Skeletal muscle cell (primary cell): ENCODE measurements around the gene C2CD3.
"Not testable (repeated sequence)": the region's sequence is repeated elsewhere in the genome, so short reads cannot be mapped to it uniquely, and the experiment has no call there.

Experiments
- DNase-seq: peaks from one replicate; pipeline ENCODE4 v3.0.0-alpha.2; 2010; ENCODE audit warnings: low read depth
- H3K4me3 ChIP-seq: 2 replicates; pipeline ENCODE4 v1.5.1; 2011; ENCODE audit warnings: low read depth, mild to moderate bottlenecking, control low read depth, low read length, moderate library complexity

The C2CD3 gene

GRCh38 chr11:73997120-73997770, 173.6 kb downstream of the C2CD3 start:
- no peak overlapping the region for H3K4me3 ChIP-seq
- no peak for DNase-seq

DNA sequence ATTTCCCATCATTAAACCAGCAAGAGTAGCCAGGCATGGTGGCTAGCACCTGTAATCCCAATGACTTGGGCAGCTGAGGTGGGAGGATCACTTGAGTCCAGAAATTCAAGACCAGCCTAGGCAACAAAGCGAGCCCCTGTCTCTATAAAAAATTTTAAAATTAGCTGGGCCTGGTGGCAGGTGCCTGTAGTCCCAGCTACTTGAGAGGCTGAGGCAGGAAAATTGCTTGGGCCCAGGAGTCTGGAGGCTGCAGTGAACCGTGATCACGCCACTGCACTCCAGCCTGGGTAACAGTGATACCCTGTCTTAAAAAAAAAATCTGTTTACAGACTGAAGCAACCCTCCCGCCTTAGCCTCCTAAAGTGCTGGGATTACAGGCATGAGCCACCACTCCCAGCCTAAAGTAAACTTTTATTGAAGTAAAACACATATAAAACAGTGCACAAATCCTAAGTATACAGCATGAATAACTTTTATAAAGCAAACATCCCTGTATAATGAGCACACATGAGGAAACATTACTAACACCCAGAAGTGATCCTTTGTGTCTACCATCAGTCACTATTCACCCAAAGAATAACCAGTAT, 174.5 kb downstream of the C2CD3 start:
- no peak overlapping the region for H3K4me3 ChIP-seq
- DNase-seq = no peak

GRCh38 chr11:73995731-73996130, 175.1 kb downstream of the C2CD3 start:
- no peak for DNase-seq
- H3K4me3 ChIP-seq = no peak overlapping the region

DNA sequence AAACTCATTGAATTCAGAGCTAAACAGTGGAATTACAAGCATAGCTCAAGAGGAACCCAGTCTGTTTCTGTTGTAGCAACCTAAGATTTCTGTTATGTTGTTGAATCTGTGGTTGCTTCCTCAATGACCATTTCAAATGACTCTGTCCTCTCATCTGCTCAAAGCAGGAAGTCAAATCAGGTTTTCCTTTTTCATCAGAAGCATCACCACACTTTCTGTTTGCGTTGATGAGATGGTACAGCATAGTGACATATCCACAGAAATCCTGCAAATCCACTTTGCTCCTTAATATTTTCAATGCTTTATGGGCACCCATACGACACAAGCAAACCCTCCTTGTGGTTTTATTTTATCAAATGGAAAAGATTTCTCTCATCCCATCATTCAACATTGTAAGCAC, 175.6 kb downstream of the C2CD3 start:
- DNase-seq = no peak
- H3K4me3 ChIP-seq = no peak overlapping the region

- no peak for DNase-seq
- H3K4me3 ChIP-seq = no peak overlapping the region
Observed at GRCh38 chr11:73991471-73992006, 179.3 kb downstream of the C2CD3 start.

DNA sequence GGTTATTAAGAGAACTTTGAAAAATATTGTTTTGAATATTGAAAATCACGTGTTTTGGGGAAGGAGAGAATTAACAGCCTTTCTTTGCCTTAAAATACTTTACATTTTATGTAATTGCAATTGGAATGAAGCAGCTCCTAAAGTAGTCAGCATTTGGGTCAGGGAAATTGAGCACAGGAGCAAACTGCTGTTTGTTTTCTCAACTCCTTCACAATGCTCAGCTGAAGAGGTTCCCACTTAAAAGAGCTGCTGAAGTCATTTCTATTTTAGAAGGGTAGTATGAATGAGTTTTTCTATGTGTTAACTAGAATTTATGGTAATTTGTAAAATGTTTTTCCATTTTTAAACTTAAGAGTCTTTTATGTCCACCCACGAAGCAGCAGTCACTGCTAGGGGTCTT, 180.1 kb downstream of the C2CD3 start:
- DNase-seq = no peak

GRCh38 chr11:73989156-73989555, 181.6 kb downstream of the C2CD3 start:
- no peak for DNase-seq
- no peak overlapping the region for H3K4me3 ChIP-seq

More for the DNA sequence above, 180.1 kb downstream of the C2CD3 start:
- no peak overlapping the region for H3K4me3 ChIP-seq

GRCh38 chr11:73988227-73988626, 182.6 kb downstream of the C2CD3 start:
- no peak for DNase-seq
- no peak overlapping the region for H3K4me3 ChIP-seq

DNA sequence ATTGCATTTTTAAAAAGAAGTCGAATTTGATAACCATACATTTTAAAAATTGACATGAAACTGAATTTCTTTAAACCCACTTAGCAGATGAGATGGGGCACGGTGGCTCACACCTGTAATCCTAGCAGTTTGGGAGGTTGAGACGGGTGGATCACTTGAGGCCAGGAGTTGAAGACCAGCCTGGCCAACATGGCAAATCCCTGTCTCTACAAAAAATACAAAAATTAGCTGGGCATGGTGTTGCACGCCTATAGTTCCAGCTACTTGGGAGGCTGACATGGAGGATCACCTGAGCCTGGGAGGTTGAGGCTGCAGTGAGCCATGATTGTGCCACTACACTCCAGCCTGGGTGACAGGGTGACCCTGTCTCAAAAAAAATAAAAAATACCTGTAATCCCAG, 185.1 kb downstream of the C2CD3 start:
- DNase-seq, H3K4me3 ChIP-seq: not testable (repeated sequence)

DNA sequence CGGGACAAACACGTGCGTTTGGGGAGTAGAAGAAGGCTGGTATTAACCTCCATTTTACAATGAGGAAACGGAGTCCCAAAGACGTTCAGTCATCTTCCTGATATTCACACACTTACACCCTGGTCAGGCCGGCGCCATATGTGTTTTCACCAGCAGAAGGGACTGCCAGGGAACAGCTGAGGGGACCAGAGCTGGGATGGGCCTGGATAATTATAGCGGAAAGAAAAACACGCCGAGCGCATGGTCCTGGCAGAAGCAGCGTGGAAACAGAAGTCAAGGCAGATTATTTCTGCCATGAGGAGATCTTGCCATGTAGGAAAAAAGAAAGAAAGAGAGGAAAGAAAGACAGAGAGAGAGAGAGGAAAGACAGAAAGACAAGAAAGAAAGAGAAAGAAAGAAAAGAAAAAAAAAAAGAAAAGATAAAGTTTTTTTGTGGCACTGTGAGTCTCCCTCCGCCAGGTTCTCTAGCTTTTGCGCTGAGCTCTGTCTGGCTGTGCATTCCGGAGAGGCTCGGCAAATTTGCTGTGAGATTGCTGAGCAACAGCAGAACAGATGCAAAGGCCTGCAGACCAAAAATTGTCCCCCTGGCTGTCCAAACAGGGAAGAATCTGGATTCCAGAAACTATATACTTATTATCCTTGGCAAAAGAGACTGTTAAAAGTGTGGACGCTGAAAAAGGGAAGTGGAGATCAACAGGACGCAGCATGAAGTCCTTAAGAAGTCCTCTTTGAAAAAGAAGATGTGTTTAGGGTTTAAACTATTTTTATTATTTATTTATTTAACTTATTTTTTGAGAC, 186.9 kb downstream of the C2CD3 start:
- DNase-seq = no peak
- peak overlapping the region; percentile 70 for H3K4me3 ChIP-seq

GRCh38 chr11:73982990-73983740, 187.6 kb downstream of the C2CD3 start:
- peak; percentile 43 for DNase-seq
- H3K4me3 ChIP-seq = peak overlapping the region; percentile 70

DNA sequence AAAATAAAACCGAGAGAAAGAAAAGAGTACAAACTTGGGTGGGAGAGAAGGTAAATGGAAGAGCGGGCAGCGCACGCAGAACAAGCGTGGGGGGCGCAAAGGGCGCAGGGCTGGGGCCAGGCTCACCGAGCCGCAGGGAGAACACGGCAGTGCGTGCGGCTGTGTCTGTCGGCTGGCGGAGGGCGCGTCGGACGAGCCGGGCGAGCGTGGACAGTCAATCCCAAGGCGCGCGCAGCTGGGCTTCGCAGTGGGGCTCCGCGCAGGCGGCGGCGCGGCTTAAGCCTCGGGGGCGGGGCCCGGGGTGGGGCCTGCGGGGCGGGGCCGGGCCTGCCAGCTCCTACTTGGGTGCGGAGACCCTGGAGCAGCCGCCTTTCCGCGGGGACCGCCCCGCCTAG, 188.2 kb downstream of the C2CD3 start, which contains the start of gene UCP2:
TSS of gene UCP2 (minus strand) at position 249 of the 395 bp plus-strand sequence. CDS start 4,465 bp downstream, outside the sequence.
- H3K4me3 ChIP-seq = peak within 1 kb of the TSS; percentile 70
- peak; percentile 16 for DNase-seq

GRCh38 chr11:73981051-73981805, 189.6 kb downstream of the C2CD3 start:
- no peak for DNase-seq
- H3K4me3 ChIP-seq = peak overlapping the region; percentile 70

DNA sequence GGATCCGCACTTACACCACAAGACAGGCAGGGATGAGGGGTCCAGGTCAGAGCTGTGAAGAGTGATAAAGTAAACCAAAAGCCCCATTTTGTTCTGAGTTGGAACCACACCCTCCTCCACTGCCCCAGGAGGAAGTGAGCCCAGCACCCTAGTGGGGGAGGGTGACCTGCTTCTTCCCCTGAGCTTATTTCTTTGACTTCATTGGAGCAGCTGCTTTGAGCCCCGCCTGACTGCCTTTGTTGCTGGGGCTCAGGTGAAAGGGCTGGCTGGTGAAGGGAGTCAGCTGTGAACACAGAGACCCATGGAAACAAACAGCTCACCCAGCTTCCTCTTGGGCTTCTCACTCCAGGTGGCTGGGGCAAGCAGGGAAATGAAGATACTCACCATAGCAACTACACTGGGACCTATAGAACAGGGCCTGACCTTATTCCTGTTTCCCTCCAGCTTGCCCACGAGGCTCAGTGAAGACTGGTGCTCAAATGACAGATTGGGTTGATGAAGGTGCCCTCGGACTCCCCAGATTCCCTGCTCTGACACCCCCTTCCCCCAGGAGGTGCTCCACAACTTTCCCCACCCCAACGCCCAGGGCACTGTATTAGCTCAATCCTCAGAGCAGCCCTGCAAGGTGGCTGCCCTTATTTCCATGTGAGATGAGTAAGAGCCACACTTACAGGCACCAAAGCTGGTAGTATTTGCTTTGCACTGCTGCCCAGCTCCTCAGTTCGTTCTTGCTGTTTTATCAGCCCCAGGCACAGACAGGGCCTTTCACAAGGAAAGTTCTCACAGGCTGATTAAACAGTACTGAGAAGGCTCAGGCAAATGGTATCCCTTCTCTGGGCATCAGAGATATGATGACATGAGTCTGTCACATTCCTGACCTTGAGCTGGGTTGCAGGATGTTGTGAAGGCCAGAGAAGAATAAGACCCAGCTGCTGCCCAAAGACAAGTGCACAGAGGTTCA, 190.5 kb downstream of the C2CD3 start:
- H3K4me3 ChIP-seq = no peak overlapping the region
- DNase-seq = no peak

DNA sequence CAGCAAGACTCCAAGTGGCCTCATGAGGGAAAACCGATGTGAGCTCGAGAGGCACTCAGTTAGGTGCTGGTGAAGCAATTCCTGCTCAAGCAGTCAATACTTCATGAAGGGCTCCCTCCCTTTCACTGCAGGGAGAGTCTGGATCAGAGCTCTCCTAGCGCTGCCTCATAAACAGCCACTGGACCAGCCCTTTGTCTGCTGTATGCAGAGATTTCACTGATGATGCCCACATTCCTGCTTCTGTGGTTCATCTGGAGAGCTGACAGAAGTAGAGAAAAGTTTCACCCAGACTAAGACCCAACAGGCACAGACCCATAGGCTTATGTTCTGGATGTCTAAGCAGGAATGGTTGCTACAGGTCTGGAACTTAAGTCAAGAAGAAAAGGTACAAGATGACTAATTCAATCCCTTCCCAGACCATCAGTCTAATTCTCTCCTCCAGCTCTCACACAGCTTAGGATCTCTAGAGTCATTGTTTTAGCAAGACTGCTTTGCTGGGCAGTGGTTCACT, 192.2 kb downstream of the C2CD3 start:
- DNase-seq = no peak
- H3K4me3 ChIP-seq = no peak overlapping the region

DNA sequence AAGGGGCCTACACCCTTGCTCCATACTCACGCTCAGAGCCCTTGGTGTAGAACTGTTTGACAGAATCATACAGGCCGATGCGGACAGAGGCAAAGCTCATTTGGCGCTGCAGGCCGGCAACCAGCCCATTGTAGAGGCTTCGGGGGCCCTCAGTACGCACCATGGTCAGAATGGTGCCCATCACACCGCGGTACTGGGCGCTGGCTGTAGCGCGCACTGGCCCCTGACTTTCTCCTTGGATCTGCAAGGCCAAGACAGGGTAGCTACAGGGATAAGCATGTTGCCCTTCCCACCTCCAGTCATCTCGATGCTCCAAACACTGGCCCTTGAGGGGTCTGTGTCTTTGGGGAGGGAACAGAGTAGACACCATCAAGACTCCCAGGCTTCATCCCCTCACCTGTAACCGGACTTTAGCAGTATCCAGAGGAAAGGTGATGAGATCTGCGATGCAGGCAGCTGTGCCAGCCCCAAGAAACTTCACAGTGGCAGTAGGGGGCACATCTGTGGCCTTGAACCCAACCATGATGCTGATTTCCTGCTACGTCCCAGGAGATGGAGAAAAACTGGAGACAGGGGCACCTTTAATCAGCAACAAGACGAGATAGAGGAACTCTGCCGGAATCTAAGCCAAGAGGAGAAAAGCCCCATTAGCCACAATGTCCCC, 192.8 kb downstream of the C2CD3 start:
- no peak overlapping the region for H3K4me3 ChIP-seq
- no peak for DNase-seq
